HTERT RPE-1 (cell line): ENCODE measurements around the gene NKX6-1.

Source experiments
- in situ Hi-C: fragments of 300-500 bp; cut with MboI; formaldehyde crosslinking; loops from 4 replicates; pipeline ENCODE4 v1.14.3; 2020; ENCODE audit warnings: low sequenced_read_pairs

The NKX6-1 gene

GRCh38 chr4:84498203-84498934 is 723 bp downstream of the NKX6-1 start:
- in situ Hi-C loops = no loop called here

GRCh38 chr4:84497504-84498202 is 1.4 kb downstream of the NKX6-1 start:
- in situ Hi-C loops = no loop called here

GRCh38 chr4:84496706-84497503 is 2.2 kb downstream of the NKX6-1 start:
- in situ Hi-C loops = no loop called here

- in situ Hi-C loops = no loop called here
These were observed 2.8 kb downstream of the NKX6-1 start for GRCh38 chr4:84496331-84496705.

GRCh38 chr4:84495794-84496261 is 3.3 kb downstream of the NKX6-1 start:
- in situ Hi-C loops = no loop called here

GRCh38 chr4:84495118-84495793 is 3.8 kb downstream of the NKX6-1 start:
- in situ Hi-C loops = no loop called here

GRCh38 chr4:84494531-84494930 is 4.6 kb downstream of the NKX6-1 start:
- in situ Hi-C loops = no loop called here

- in situ Hi-C loops = no loop called here
These were observed 5.0 kb downstream of the NKX6-1 start for GRCh38 chr4:84494076-84494475.

- in situ Hi-C loops = no loop called here
These were observed 5.8 kb downstream of the NKX6-1 start for GRCh38 chr4:84493092-84493850.

GRCh38 chr4:84492737-84493091 is 6.4 kb downstream of the NKX6-1 start:
- in situ Hi-C loops = no loop called here

- in situ Hi-C loops = no loop called here
These were observed 6.8 kb downstream of the NKX6-1 start for GRCh38 chr4:84492290-84492689.

GRCh38 chr4:84491481-84491880 is 7.6 kb downstream of the NKX6-1 start:
- in situ Hi-C loops = no loop called here

GRCh38 chr4:84490663-84491062 is 8.4 kb downstream of the NKX6-1 start:
- in situ Hi-C loops = no loop called here

- in situ Hi-C loops = no loop called here
These were observed 14.9 kb downstream of the NKX6-1 start for GRCh38 chr4:84484236-84484635.

- in situ Hi-C loops = no loop called here
These were observed 15.4 kb downstream of the NKX6-1 start for GRCh38 chr4:84483688-84484087.

- in situ Hi-C loops = no loop called here
These were observed 16.2 kb downstream of the NKX6-1 start for GRCh38 chr4:84482564-84483563.

GRCh38 chr4:84481860-84482245 is 17.2 kb downstream of the NKX6-1 start:
- in situ Hi-C loops = no loop called here

GRCh38 chr4:84481077-84481859 is 17.8 kb downstream of the NKX6-1 start:
- in situ Hi-C loops = no loop called here
